HG03354 (cell line): Measurements from ENCODE around the gene SSH3.
"Not testable (repeated sequence)": the region's sequence is repeated elsewhere in the genome, so short reads cannot be mapped to it uniquely, and the experiment has no call there.

Source experiments
- ATAC-seq: cut with Tn5 transposase; IDR thresholded peaks from one replicate; pipeline ENCODE4 v1.9.1; 2021; ENCODE audit warnings: mild to moderate bottlenecking; ENCODE audit not compliant: unreplicated experiment, poor library complexity, severe bottlenecking

SSH3 gene

DNA sequence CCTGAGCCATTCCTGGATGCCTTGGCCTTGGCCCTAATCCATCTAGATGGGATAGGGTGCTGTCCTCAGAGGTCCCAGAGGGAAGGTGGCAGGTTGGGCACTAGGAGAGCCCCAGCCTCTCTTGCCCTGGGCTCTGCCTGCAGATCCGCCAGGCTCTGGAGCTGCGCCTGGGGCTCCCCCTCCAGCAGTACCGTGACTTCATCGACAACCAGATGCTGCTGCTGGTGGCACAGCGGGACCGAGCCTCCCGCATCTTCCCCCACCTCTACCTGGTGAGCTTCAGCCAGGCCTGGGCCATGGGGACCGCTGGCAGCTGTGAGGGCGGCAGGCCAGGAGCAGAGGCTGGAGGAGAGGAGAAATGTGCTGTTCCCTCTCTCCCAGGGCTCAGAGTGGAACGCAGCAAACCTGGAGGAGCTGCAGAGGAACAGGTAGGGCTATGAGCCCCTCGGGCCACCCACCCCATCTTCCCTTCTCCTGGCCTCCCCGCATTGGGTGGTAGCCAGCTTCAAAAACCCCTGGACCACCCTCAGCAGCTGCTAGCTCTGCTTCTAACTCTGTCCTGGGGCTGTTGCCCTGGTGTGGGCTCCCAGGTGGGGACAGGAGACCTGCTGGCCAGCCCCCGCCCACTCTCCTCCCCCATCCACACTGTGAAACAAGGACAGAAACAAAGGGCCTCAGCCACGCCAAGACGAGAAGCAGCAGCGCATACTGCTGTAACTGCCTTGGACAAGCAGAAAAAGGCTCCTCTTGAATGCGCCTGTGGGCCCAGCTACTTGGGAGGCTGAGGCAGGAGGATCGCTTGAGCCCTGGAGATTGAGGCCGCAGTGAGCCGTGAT, 4.9 kb downstream of the SSH3 start:
- ATAC-seq, result no peak

- no peak for ATAC-seq
Observed at GRCh38 chr11:67309166-67309565, 5.8 kb downstream of the SSH3 start.

- no peak for ATAC-seq
Observed at GRCh38 chr11:67309661-67310061, 6.3 kb downstream of the SSH3 start.

DNA sequence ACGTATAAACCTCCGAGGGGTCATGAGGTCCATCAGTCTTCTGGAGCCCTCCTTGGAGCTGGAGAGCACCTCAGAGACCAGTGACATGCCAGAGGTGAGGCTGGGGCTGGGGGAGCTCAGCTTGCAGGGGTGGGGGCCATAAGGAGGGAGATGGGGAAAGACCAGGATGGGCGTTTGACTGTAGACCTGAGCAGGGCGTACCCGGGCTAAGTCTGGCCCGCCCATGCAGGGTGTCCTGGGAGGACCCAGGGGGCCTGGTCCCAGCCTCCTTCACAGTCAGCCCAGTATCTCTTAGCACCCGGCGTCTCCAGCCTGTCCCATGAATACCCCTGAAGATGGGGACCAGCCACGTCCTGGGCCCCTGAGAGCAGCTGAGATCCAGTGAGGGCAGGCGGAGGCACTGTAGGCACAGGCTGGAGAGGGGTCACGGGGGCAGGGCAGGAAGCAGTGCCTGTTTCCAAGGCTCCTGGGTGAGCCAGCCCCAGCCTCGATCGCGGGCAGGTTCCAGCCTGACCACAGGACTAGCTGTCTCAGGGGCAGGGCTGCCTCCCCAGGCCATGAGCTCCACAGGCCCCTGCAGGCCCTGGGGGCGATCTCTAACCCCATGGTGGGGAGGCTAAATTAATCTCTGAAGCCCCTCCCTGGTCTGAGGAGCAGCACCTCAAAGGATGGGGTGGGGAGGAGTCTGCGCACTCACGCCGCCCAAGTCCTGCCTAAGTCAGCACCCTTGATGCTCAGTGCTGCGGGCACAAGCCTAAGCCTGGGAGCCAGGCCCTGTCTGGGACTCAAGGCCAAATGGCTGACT, 7.1 kb downstream of the SSH3 start:
- no peak for ATAC-seq

GRCh38 chr11:67311051-67311555, 7.8 kb downstream of the SSH3 start:
- ATAC-seq, result no peak

- ATAC-seq, result no peak
Observed at GRCh38 chr11:67311556-67312082, 8.3 kb downstream of the SSH3 start.

- no peak for ATAC-seq
Observed at GRCh38 chr11:67312187-67313021, 9.1 kb downstream of the SSH3 start.

DNA sequence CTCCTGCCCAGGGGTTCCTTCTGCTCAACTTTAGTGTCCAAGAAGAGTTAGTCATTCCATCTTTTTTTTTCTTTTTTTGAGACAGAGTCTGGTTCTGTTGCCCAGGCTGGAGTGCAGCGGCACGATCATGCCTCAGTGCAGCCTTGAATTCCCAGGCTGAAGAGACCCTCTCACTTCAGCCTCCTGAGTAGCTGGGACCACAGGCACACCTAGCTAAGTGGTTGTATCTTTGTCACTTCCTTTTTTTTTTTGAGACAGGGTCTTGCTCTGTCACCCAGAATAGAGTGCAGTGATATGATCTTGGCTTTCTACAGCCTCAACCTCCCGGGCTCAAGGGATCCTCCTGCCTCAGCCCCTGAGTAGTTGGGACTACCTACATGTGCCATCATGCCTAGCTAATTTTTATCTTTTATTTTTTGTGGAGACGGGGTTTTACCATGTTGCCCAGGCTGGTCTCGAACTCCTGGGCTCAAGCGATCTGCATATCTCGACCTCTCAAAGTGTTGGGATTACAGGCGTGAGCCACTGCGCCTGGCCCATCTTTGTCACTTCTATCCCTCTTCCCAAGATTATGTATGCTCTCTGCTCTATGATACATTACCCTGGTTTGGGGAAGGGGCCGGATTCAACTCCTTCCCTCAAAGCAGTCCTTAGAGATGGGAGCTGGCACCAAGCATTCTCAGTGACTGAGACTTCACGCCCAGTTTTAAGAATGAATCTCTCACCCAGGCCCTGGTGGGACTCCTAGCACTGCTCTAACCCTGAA, 10.0 kb downstream of the SSH3 start:
- ATAC-seq, result no peak

GRCh38 chr11:67314218-67314617, 10.9 kb downstream of the SSH3 start:
- ATAC-seq, result no peak

DNA sequence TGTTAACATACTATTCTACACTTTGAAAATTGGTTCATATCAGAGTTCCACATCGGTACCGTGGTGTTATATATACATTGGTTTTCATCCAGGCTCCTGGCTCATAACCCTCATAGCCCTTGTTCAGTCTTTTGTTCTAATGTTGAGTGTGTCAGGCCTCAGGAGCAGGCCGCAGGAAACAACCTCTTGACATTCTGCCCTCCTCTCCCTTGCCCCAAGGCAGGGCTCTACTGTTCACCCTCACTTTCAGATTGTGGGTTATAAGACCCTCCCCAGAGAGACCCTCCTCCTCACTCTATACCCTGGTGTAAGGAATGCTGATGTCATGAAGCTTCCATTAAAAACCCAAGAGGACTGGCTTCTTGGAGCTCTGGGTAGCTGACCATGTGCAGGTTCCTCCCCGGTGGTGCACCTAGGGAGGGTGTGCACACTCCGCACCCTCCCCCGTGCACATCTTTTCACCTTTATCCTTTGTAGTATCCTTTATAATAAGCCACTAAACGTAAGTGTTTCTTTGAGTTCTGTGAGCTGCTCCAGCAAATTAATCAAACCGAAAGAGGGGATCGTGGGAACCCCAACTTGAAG, 12.1 kb downstream of the SSH3 start:
- no peak for ATAC-seq

- ATAC-seq, result no peak
Observed at GRCh38 chr11:67316882-67317204, 13.5 kb downstream of the SSH3 start.

- peak; percentile 80 for ATAC-seq
Observed at GRCh38 chr11:67317205-67317887, 14.0 kb downstream of the SSH3 start.

DNA sequence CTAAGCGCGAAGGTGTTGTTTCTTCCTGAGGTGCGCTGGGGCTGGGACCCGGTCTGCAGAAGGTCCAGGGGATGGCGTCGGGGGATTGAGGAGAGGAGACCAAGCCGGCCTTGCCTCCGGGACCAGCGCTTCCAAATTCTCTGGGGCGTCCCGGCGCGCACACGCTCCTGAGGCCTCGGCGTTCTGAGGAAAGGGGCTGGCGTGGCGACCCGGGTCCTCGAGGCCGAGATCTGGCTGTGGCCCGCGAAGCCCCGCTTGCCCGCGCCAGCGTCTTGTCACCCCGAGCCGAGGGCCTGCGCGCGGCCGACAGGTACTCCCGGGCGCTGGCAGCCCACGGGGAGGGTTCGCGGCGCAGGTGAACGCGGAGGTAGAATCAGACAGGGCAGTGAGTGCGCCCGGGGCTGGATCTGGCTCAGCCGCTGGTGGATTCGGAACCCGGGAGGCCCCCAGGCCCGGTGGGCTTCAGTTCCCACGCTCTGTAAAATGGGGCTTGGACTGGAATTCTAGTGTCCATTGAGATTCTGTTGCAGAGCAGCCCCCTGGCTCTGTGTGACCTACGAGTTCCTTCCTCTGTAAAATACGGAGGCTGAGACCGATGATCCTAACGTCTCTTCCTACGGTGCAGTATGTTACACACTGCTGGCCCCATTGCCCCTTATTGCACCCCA, 14.7 kb downstream of the SSH3 start:
- ATAC-seq, result peak; percentile 2

DNA sequence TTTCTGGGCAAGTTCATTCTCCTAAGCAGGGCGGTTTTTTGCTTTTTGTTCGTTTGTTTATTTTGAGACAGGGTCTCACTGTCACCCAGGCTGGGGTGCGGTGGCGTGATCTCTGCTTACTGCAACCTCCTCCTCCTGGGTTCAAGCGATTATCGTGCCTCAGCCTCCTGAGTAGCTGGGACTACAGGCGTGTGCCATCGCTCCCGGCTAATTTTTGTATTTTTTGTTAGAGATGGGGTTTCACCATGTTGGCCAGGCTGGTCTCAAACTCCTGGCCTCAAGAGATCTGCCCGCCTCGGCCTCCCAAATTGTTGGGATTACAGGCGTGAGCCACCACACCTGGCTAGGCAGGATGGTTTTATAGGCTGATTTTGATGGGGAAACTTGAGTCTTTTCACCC, 15.5 kb downstream of the SSH3 start:
- ATAC-seq, result not testable (repeated sequence)

DNA sequence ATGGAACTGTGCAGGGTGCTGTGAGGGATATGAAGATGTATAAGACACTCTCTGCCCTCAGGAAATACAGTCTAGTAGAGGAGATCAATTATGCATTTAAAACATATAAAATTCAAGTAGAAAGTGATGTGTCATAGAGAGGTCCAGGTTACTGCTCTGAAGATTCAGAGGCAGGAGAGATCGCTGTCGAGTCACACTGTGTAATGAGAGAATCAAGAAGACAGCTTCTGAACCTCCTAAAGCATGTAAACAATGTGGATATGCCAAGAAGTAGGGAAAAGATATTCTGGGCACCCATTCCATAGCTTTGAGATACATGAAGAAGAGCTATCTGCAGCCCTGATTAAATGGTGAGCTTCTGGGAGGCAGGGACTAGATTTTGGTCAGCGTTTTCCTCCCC, 16.7 kb downstream of the SSH3 start:
- no peak for ATAC-seq

- no peak for ATAC-seq
Observed at GRCh38 chr11:67320691-67321090, 17.4 kb downstream of the SSH3 start.

GRCh38 chr11:67321313-67321871, 18.1 kb downstream of the SSH3 start:
- ATAC-seq, result no peak
